ENCODE data around the gene OSMR. TPM values are rescaled to one million over a fixed set of nuclear protein-coding genes. Genes with fewer than 3 reads are reported as not detected.
A peak's percentile ranks its signal among the peaks of the same experiment; 100 is the strongest.
"Not testable (repeated sequence)": the region's sequence is repeated elsewhere in the genome, so short reads cannot be mapped to it uniquely, and the experiment has no call there.

Gene OSMR
- total and polyA plus RNA-seq, 2 donors from 2014 or later, result 12.9 to 118 TPM

GRCh38 chr5:38846379-38847011, 683 bp downstream of the OSMR start:
- Histone ChIP-seq H3K36me3 (ENCODE audit: control insufficient read depth in 2 of 3, insufficient read depth in 3 of 3, low read length in 3 of 3) (no peaks in the 10 kb centered on the region), H3K9me3 (ENCODE audit: control insufficient read depth in 2 of 3, insufficient read depth in 1 of 3, low read length in 3 of 3) (no peaks in the 10 kb centered on the region), H3K4me3 (ENCODE audit: low read length in 3 of 3) (peak overlapping the region; percentile 44 to 94 (median 91)), H3K9ac (ENCODE audit: low read length in 3 of 3) (peak overlapping the region; percentile 25 to 99 (median 76)), H3K4me1 (ENCODE audit: control insufficient read depth in 2 of 3, insufficient read depth in 2 of 3, low read depth in 1 of 3, low read length in 3 of 3) (peaks cover 0 to 5% (median 0%) of the 10 kb centered on the region in 3 donors), H3K27me3 (ENCODE audit: control insufficient read depth, insufficient read depth, low read length) (no peaks in the 10 kb centered on the region), H3K27ac (ENCODE audit: low read depth in 2 of 2, low read length in 2 of 2) (peak overlapping the region; percentile 94 to 95)
- intact Hi-C loops (cut with DNase I), result no loop called here
- no peak for TF ChIP-seq CTCF (IDR thresholded peaks at IDR 0.05; ENCODE audit: borderline replicate concordance, extremely low read depth, insufficient read depth)
- DNase-seq (peak in 2 of 5 donors; percentile 33 to 72), FAIRE-seq (no peak)

- Histone ChIP-seq H3K4me3 (ENCODE audit: low read length in 3 of 3) (peak overlapping the region in 2 of 3 donors; percentile 91 to 94), H3K4me1 (ENCODE audit: control insufficient read depth in 2 of 3, insufficient read depth in 2 of 3, low read depth in 1 of 3, low read length in 3 of 3) (peaks cover 0 to 5% (median 0%) of the 10 kb centered on the region in 3 donors), H3K27me3 (ENCODE audit: control insufficient read depth, insufficient read depth, low read length) (no peaks in the 10 kb centered on the region), H3K36me3 (ENCODE audit: control insufficient read depth in 2 of 3, insufficient read depth in 3 of 3, low read length in 3 of 3) (no peaks in the 10 kb centered on the region), H3K9ac (ENCODE audit: low read length in 3 of 3) (no peak overlapping the region), H3K9me3 (ENCODE audit: control insufficient read depth in 2 of 3, insufficient read depth in 1 of 3, low read length in 3 of 3) (no peaks in the 10 kb centered on the region), H3K27ac (ENCODE audit: low read depth in 2 of 2, low read length in 2 of 2) (peak overlapping the region; percentile 29 to 94)
- intact Hi-C loops (cut with DNase I), result no loop called here
- DNase-seq (no peak), FAIRE-seq (no peak)
- TF ChIP-seq CTCF (IDR thresholded peaks at IDR 0.05; ENCODE audit: borderline replicate concordance, extremely low read depth, insufficient read depth), result no peak
Measured at GRCh38 chr5:38847559-38848347, 1.9 kb downstream of the OSMR start.

GRCh38 chr5:38848637-38849036, 2.8 kb downstream of the OSMR start:
- DNase-seq, result no peak
- intact Hi-C loops (cut with DNase I), result no loop called here
- H3K4me3 ChIP-seq (ENCODE audit: low read length in 3 of 3), result no peak overlapping the region
- H3K36me3 ChIP-seq (ENCODE audit: control insufficient read depth in 2 of 3, insufficient read depth in 3 of 3, low read length in 3 of 3), result no peaks in the 10 kb centered on the region
- no peak overlapping the region for H3K27ac ChIP-seq (ENCODE audit: low read depth in 2 of 2, low read length in 2 of 2)
- no peaks in the 10 kb centered on the region for H3K27me3 ChIP-seq (ENCODE audit: control insufficient read depth, insufficient read depth, low read length)
- TF ChIP-seq CTCF (IDR thresholded peaks at IDR 0.05; ENCODE audit: borderline replicate concordance, extremely low read depth, insufficient read depth), result no peak
- no peak overlapping the region for H3K9ac ChIP-seq (ENCODE audit: low read length in 3 of 3)
- peaks cover 0 to 5% (median 0%) of the 10 kb centered on the region in 3 donors for H3K4me1 ChIP-seq (ENCODE audit: control insufficient read depth in 2 of 3, insufficient read depth in 2 of 3, low read depth in 1 of 3, low read length in 3 of 3)
- no peaks in the 10 kb centered on the region for H3K9me3 ChIP-seq (ENCODE audit: control insufficient read depth in 2 of 3, insufficient read depth in 1 of 3, low read length in 3 of 3)
- FAIRE-seq, result no peak

- H3K4me1 ChIP-seq (ENCODE audit: control insufficient read depth in 2 of 3, insufficient read depth in 2 of 3, low read depth in 1 of 3, low read length in 3 of 3); intact Hi-C loops (cut with DNase I): not testable (repeated sequence)
Measured at GRCh38 chr5:38851640-38852039, 5.8 kb downstream of the OSMR start.

More at GRCh38 chr5:38851640-38852039, 5.8 kb downstream of the OSMR start:
- H3K36me3 ChIP-seq (ENCODE audit: control insufficient read depth in 2 of 3, insufficient read depth in 3 of 3, low read length in 3 of 3); FAIRE-seq; H3K9ac ChIP-seq (ENCODE audit: low read length in 3 of 3); H3K4me3 ChIP-seq (ENCODE audit: low read length in 3 of 3); H3K27me3 ChIP-seq (ENCODE audit: control insufficient read depth, insufficient read depth, low read length); H3K27ac ChIP-seq (ENCODE audit: low read depth in 2 of 2, low read length in 2 of 2); DNase-seq; H3K9me3 ChIP-seq (ENCODE audit: control insufficient read depth in 2 of 3, insufficient read depth in 1 of 3, low read length in 3 of 3): not testable (repeated sequence)
